GM12874 (cell line): ENCODE results near the gene BPIFB1.

ENCODE experiments used
- TF ChIP-seq, protein P1 (sequence below): IDR thresholded peaks from 2 replicates; pipeline ENCODE4 v1.5.1; 2011; ENCODE audit warnings: low read depth, mild to moderate bottlenecking, control low read depth, low read length, moderate library complexity; ENCODE audit not compliant: insufficient read depth

Gene BPIFB1

DNA sequence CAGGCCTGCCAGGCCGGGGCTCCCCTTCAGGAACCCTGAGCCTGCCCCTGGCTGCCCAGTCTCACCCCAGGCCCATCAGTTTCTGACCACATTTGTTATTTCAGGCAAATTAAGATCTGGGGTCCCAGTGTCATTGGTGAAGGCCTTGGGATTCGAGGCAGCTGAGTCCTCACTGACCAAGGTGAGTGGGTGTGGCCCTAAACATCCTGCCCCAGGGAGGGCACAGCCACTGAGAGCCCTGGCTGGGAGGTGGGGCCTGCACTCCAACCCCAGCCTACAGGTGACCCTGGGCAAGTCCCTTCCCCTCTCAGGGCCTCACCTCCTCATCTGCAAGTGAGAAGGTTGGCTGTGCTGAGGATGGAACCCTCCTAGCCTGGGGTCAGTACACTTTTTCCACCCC lies 23.8 kb downstream of the BPIFB1 start:
- TF ChIP-seq, protein P1, sequence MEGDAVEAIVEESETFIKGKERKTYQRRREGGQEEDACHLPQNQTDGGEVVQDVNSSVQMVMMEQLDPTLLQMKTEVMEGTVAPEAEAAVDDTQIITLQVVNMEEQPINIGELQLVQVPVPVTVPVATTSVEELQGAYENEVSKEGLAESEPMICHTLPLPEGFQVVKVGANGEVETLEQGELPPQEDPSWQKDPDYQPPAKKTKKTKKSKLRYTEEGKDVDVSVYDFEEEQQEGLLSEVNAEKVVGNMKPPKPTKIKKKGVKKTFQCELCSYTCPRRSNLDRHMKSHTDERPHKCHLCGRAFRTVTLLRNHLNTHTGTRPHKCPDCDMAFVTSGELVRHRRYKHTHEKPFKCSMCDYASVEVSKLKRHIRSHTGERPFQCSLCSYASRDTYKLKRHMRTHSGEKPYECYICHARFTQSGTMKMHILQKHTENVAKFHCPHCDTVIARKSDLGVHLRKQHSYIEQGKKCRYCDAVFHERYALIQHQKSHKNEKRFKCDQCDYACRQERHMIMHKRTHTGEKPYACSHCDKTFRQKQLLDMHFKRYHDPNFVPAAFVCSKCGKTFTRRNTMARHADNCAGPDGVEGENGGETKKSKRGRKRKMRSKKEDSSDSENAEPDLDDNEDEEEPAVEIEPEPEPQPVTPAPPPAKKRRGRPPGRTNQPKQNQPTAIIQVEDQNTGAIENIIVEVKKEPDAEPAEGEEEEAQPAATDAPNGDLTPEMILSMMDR = no peak

- TF ChIP-seq, protein P1 = no peak
These were observed 25.7 kb downstream of the BPIFB1 start for GRCh38 chr20:33308668-33309067.

DNA sequence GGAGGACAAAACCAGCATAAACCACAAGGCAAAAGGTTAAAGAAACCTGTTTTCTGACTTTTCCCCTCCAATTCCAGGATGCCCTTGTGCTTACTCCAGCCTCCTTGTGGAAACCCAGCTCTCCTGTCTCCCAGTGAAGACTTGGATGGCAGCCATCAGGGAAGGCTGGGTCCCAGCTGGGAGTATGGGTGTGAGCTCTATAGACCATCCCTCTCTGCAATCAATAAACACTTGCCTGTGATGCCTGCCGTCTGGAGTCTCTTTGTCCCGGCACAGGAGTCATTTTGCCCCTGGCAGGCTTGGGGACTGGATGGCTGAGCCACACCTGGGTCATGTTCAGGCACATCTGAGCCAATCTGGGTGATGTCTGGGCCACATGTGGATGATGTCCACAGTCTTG lies 26.6 kb downstream of the BPIFB1 start:
- TF ChIP-seq, protein P1 = no peak

DNA sequence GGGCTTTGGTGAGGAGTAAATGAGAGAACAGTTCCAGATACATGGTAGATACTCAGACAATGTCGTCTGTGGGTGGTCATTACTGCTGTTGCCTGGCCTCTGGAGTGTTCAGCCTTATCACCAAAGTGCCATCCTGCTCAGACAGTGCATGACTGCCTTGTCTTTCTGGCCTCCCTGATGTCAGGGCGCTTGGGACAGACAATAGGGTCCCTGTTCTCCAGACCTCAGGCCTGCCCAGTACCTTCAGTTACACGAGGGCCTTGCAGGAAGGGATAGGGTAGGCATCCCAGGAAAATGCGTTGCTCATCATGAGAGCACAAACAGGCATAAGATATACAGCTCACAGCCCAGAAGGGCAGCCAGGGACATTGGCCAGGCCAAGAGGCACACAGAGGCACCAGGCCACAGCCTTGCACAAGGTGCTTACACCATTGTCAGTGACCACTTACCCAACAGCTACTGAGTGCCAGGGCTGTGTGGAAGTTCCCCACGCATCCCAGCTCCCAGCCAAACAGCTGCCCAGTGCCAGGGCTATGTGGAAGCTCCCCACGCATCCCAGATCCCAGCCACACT lies 27.4 kb downstream of the BPIFB1 start:
- TF ChIP-seq, protein P1 = no peak

- TF ChIP-seq, protein P1 = no peak
These were observed 28.0 kb downstream of the BPIFB1 start for GRCh38 chr20:33311011-33311410.

GRCh38 chr20:33311996-33312395 lies 29.0 kb downstream of the BPIFB1 start:
- TF ChIP-seq, protein P1 = no peak

DNA sequence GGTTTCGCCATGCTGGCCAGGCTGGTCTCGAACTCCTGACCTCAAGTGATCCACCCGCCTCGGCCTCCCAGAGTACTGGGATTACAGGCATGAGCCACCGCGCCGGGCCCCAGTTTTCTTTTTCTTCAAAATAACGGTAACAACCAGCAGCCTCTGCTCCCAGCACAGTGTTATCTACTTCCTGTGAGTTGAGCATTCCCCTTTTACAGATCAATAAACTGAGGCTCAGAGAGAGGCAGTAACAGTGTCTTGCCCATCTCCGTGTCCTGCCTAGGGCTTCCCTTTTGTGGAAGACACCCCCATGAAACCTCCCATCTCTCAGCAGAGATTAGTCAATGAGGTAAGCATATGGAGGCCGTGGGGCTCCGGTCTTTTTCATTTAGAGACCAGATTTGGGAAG lies 29.6 kb downstream of the BPIFB1 start:
- TF ChIP-seq, protein P1 = no peak

- TF ChIP-seq, protein P1 = no peak
These were observed 30.8 kb downstream of the BPIFB1 start for GRCh38 chr20:33313686-33314314.
